GM23338 (cell line): ENCODE measurements around the gene POLR3A. TPM values are rescaled to one million over a fixed set of nuclear protein-coding genes. Genes with fewer than 3 reads are reported as not detected.

Source experiments
- ATAC-seq: fragments of 200-7000 bp; cut with Tn5 transposase; 3 replicates; pipeline ENCODE4 v1.9.1; 2020
- DNase-seq: peaks from one replicate; pipeline ENCODE4 v3.0.0-alpha.2; 2015; ENCODE audit warnings: low spot score
- H2AFZ ChIP-seq: fragments of 200-600 bp; sonication (generic); 2 replicates; pipeline ENCODE4 v1.8.0; 2016; ENCODE audit warnings: antibody characterized with exemption, mild to moderate bottlenecking, moderate library complexity
- H3F3A ChIP-seq: fragments of 200-600 bp; sonication (generic); replicated peaks from 2 replicates; pipeline ENCODE4 v1.8.0; 2017; ENCODE audit warnings: antibody characterized with exemption, mixed run types, low read depth
- H3K27ac ChIP-seq: fragments of 200-600 bp; sonication (generic); 2 replicates; pipeline ENCODE4 v1.6.1; 2016; ENCODE audit warnings: low read depth
- H3K27me3 ChIP-seq: fragments of 200-600 bp; sonication (generic); 2 replicates; pipeline ENCODE4 v1.8.0; 2016; ENCODE audit warnings: mild to moderate bottlenecking, mixed run types, moderate library complexity; ENCODE audit not compliant: insufficient read depth
- H3K36me3 ChIP-seq: fragments of 200-600 bp; sonication (generic); 2 replicates; pipeline ENCODE4 v1.8.0; 2016; ENCODE audit warnings: mild to moderate bottlenecking; ENCODE audit not compliant: insufficient read depth
- H3K4me1 ChIP-seq: fragments of 200-600 bp; sonication (generic); 2 replicates; pipeline ENCODE4 v1.8.0; 2016; ENCODE audit warnings: mild to moderate bottlenecking, moderate library complexity; ENCODE audit not compliant: insufficient read depth
- H3K4me2 ChIP-seq: fragments of 200-600 bp; sonication (generic); 2 replicates; pipeline ENCODE4 v1.7.1; 2017; ENCODE audit warnings: mixed run types
- H3K4me3 ChIP-seq: fragments of 200-600 bp; sonication (generic); 2 replicates; pipeline ENCODE4 v1.6.1; 2016; ENCODE audit warnings: mixed run types
- H3K79me2 ChIP-seq: fragments of 200-600 bp; sonication (generic); replicated peaks from 2 replicates; pipeline ENCODE4 v1.8.0; 2017; ENCODE audit warnings: mild to moderate bottlenecking; ENCODE audit not compliant: insufficient read depth
- H3K9me2 ChIP-seq: fragments of 200-600 bp; sonication (generic); 2 replicates; pipeline ENCODE4 v1.8.0; 2017; ENCODE audit not compliant: insufficient read depth
- H4K20me1 ChIP-seq: fragments of 200-600 bp; sonication (generic); replicated peaks from 2 replicates; pipeline ENCODE4 v1.8.0; 2017; ENCODE audit warnings: mild to moderate bottlenecking; ENCODE audit not compliant: insufficient read depth
- H3K27ac Mint-ChIP-seq: 2 replicates; pipeline ENCODE4 v1.8.0; 2020; ENCODE audit warnings: inconsistent platforms, mild to moderate bottlenecking, moderate library complexity, mixed read lengths
- H3K27me3 Mint-ChIP-seq: 3 replicates; pipeline ENCODE4 v1.8.0; 2022; ENCODE audit warnings: low read depth, mild to moderate bottlenecking, moderate library complexity, mixed read lengths, inconsistent platforms; ENCODE audit not compliant: insufficient read depth, poor library complexity
- H3K36me3 Mint-ChIP-seq: 3 replicates; pipeline ENCODE4 v1.8.0; 2021; ENCODE audit warnings: low read depth, mild to moderate bottlenecking, inconsistent platforms, moderate library complexity, mixed read lengths
- H3K4me1 Mint-ChIP-seq: 3 replicates; pipeline ENCODE4 v1.8.0; 2020; ENCODE audit warnings: mild to moderate bottlenecking, inconsistent platforms, mixed read lengths
- H3K4me3 Mint-ChIP-seq: 3 replicates; pipeline ENCODE4 v1.8.0; 2021; ENCODE audit warnings: moderate library complexity, mild to moderate bottlenecking, inconsistent platforms, mixed read lengths
- H3K9me3 Mint-ChIP-seq: 3 replicates; pipeline ENCODE4 v1.8.0; 2020; ENCODE audit warnings: moderate library complexity, mild to moderate bottlenecking, inconsistent platforms, mixed read lengths
- CREB1 ChIP-seq: fragments of 250-450 bp; sonication (Bioruptor Pico); IDR thresholded peaks from 2 replicates; pipeline ENCODE4 v1.5.0; 2020; ENCODE audit warnings: low read depth, mild to moderate bottlenecking, moderate library complexity
- CTCF ChIP-seq, 2 experiments: fragments of 200-600 bp in 1 of 2; sonication (generic) in 1 of 2; conservative IDR thresholded peaks; 2 replicates each; pipeline versions ENCODE4 v1.5.1 to v1.6.1; 2016 to 2017; ENCODE audit warnings: antibody characterized with exemption in 2 of 2, low read depth in 2 of 2, mild to moderate bottlenecking in 2 of 2, moderate library complexity in 1 of 2
- EZH2 ChIP-seq: fragments of 200-600 bp; sonication (generic); IDR thresholded peaks from one replicate; pipeline ENCODE4 v1.8.0; 2017; ENCODE audit warnings: antibody characterized with exemption, mild to moderate bottlenecking, low read depth; ENCODE audit not compliant: unreplicated experiment
- EZH2phosphoT487 ChIP-seq: fragments of 200-600 bp; sonication (generic); IDR thresholded peaks from one replicate; pipeline ENCODE4 v1.8.1; 2018; ENCODE audit warnings: antibody characterized with exemption; ENCODE audit not compliant: unreplicated experiment
- REST ChIP-seq: IDR thresholded peaks from one replicate; pipeline ENCODE4 v1.6.1; 2018; ENCODE audit warnings: antibody characterized with exemption; ENCODE audit not compliant: unreplicated experiment
- STAT1 ChIP-seq: IDR thresholded peaks from one replicate; pipeline ENCODE4 v1.6.1; 2016; ENCODE audit warnings: antibody characterized with exemption; ENCODE audit not compliant: unreplicated experiment
- polyA plus RNA-seq: library from polyadenylated mRNA; unstranded; fragments of >200 nt; fragmentation: Nextera tagmentation; extraction: Ambion mirVana; gene quantifications from 2 replicates; pipeline ENCODE4 v1.2.1, GENCODE V29; 2016
- total RNA-seq: library from RNA; depleted of rRNA; stranded (reverse); fragments of >200 nt; shearing (Covaris generic); gene quantifications from 2 replicates; pipeline ENCODE4 v1.2.3, GENCODE V29; 2014

The POLR3A gene
- total and polyA plus RNA-seq, 2 experiments from 2014 or later = 11.6 to 35.5 TPM

GRCh38 chr10:77987671-77988255, 41.6 kb downstream of the POLR3A start (continued):
- TF ChIP-seq CREB1 (CRISPR knock-in tag) (no peak), EZH2phosphoT487 (no peak), STAT1 (no peak), CTCF (conservative IDR thresholded peaks at IDR 0.05; ENCODE audit: low read depth in 2 of 2) (no peak), REST (no peak), EZH2 (no peak)

GRCh38 chr10:77984986-77985385, 44.3 kb downstream of the POLR3A start:
- Histone ChIP-seq H3K36me3 (peaks cover 73% of the 10 kb centered on the region), H3K27me3 (no peaks in the 10 kb centered on the region), H3K4me1 (no peaks in the 10 kb centered on the region), H3K79me2 (no peaks in the 10 kb centered on the region), H4K20me1 (peaks cover 7% of the 10 kb centered on the region; the same call in 1 of the 2 replicates), H3K9me2 (no peaks in the 10 kb centered on the region), H2AFZ (no peak overlapping the region), H3K4me3 (no peak overlapping the region), H3K4me2 (no peak overlapping the region), H3K27ac (no peak overlapping the region), H3F3A (no peaks in the 10 kb centered on the region; the same call in 1 of the 2 replicates)
- H3K27ac Mint-ChIP-seq = no peak overlapping the region
- H3K9me3 Mint-ChIP-seq = no peaks in the 10 kb centered on the region
- no peaks in the 10 kb centered on the region for H3K27me3 Mint-ChIP-seq
- H3K4me3 Mint-ChIP-seq = no peak overlapping the region
- H3K4me1 Mint-ChIP-seq = no peaks in the 10 kb centered on the region
- peaks cover 96% of the 10 kb centered on the region for H3K36me3 Mint-ChIP-seq
- no peak for DNase-seq
- no peak for TF ChIP-seq CREB1 (CRISPR knock-in tag)
- ATAC-seq = no peak
